Ishikawa (cell line): ENCODE results near the gene OR52E1.

Experiments
- EP300 ChIP-seq: IDR thresholded peaks from 2 replicates; pipeline ENCODE4 v1.6.1; 2012; ENCODE audit warnings: borderline replicate concordance
- FOXM1 ChIP-seq: IDR thresholded peaks from 2 replicates; pipeline ENCODE4 v1.6.1; 2012; ENCODE audit warnings: low read depth, borderline replicate concordance
- MAX ChIP-seq: IDR thresholded peaks from 2 replicates; pipeline ENCODE4 v1.6.1; 2012
- NFIC ChIP-seq: IDR thresholded peaks from 2 replicates; pipeline ENCODE4 v1.6.1; 2012
- REST ChIP-seq: IDR thresholded peaks from 2 replicates; pipeline ENCODE4 v1.6.1; 2012; ENCODE audit warnings: low read depth, mild to moderate bottlenecking
- TAF1 ChIP-seq: IDR thresholded peaks from 2 replicates; pipeline ENCODE4 v1.6.1; 2012; ENCODE audit warnings: low read depth, mild to moderate bottlenecking

GRCh38 chr11:5115339-5115738 is 46.0 kb downstream of the OR52E1 start:
- no peak for TF ChIP-seq REST
- TF ChIP-seq TAF1 = no peak
- no peak for TF ChIP-seq EP300
- TF ChIP-seq NFIC = no peak
- TF ChIP-seq MAX = no peak
- TF ChIP-seq FOXM1 = no peak
